Fibroblast of lung (primary cell): Measurements from ENCODE around the gene HAO1.

ENCODE experiments used
- EZH2 ChIP-seq: IDR thresholded peaks from 2 replicates; pipeline ENCODE4 v1.5.1; 2012; ENCODE audit warnings: low read length, control low read depth, mild to moderate bottlenecking; ENCODE audit errors: missing control alignments
- TF ChIP-seq, protein P1 (sequence below), 2 donors: IDR thresholded peaks in 1 of 2; conservative IDR thresholded peaks in 1 of 2; 1 replicate in 1 of 2; 2 replicates in 1 of 2; pipeline ENCODE4 v1.5.1; 2011 to 2012; ENCODE audit warnings: low read length in 2 of 2, control low read depth in 1 of 2, inconsistent platforms in 1 of 2, low read depth in 1 of 2, mild to moderate bottlenecking in 1 of 2

DNA sequence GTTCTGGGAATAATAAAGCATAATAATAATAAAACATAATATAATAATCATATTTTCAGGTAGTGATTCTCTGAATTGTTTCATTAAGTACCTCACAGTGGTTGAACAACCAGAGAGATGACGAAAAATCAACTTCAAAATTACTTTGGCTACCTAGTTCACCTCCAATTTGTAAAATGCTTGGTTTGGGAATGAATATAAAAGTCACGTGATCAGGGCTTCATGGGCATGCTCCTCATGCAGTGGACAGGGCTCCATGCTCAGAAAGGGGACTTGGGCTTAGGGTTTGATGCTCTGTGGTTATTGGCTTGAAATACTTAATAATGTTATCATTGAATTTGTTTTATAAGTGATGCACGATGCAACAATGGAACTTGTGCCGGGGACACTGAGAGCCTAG lies 58.2 kb downstream of the HAO1 start:
- TF ChIP-seq, protein P1, sequence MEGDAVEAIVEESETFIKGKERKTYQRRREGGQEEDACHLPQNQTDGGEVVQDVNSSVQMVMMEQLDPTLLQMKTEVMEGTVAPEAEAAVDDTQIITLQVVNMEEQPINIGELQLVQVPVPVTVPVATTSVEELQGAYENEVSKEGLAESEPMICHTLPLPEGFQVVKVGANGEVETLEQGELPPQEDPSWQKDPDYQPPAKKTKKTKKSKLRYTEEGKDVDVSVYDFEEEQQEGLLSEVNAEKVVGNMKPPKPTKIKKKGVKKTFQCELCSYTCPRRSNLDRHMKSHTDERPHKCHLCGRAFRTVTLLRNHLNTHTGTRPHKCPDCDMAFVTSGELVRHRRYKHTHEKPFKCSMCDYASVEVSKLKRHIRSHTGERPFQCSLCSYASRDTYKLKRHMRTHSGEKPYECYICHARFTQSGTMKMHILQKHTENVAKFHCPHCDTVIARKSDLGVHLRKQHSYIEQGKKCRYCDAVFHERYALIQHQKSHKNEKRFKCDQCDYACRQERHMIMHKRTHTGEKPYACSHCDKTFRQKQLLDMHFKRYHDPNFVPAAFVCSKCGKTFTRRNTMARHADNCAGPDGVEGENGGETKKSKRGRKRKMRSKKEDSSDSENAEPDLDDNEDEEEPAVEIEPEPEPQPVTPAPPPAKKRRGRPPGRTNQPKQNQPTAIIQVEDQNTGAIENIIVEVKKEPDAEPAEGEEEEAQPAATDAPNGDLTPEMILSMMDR (conservative IDR thresholded peaks at IDR 0.05 in 1 of 2, IDR thresholded peaks at IDR 0.05 in 1 of 2; ENCODE audit: low read depth in 1 of 2, low read length in 2 of 2) = no peak
- TF ChIP-seq EZH2 = no peak
